GM12878 (cell line): ENCODE measurements around the gene PKHD1. TPM values are rescaled to one million over a fixed set of nuclear protein-coding genes. Genes with fewer than 3 reads are reported as not detected.

ENCODE experiments used
- ATAC-seq: fragments of 200-7000 bp; cut with Tn5 transposase; 3 replicates; pipeline ENCODE4 v1.9.1; 2020; ENCODE audit warnings: mild to moderate bottlenecking, moderate library complexity
- BruUV-seq: library from RNA; stranded (reverse); fragments of 400-500 nt; replicated peaks from 2 replicates; lab custom pipeline; 2021; lab: Mats Ljungman, UMichigan
- CTCF ChIA-PET: fragments of 300-600 bp; sonication (Branson Sonifier 250); formaldehyde crosslinking; extraction: SDS; loops from one replicate; lab custom pipeline; 2021; ENCODE audit warnings: inconsistent platforms; lab: Yijun Ruan, JAX
- POLR2A ChIA-PET: fragments of 350-600 bp; formaldehyde crosslinking; extraction: SDS; loops from one replicate; lab custom pipeline; 2021; ENCODE audit warnings: inconsistent platforms; lab: Charles Lee
- RAD21 ChIA-PET: fragments of 300-600 bp; sonication (Branson Sonifier 250); formaldehyde crosslinking; loops from one replicate; lab custom pipeline; 2023; ENCODE audit warnings: antibody characterized with exemption; ENCODE audit not compliant: unreplicated experiment; lab: Charles Lee
- SMC1A ChIA-PET: fragments of 300-600 bp; sonication (Branson Sonifier 250); formaldehyde crosslinking; loops from one replicate; lab custom pipeline; 2023; ENCODE audit not compliant: unreplicated experiment, uncharacterized antibody; lab: Charles Lee
- DNase-seq: peaks from one replicate; pipeline ENCODE4 v3.0.0-alpha.2; 2011; ENCODE audit warnings: low read depth, low spot score
- FAIRE-seq: peaks from 3 replicates; lab custom pipeline; 2011; peaks lifted over from hg19 to GRCh38; lab: Jason Lieb, UNC
- H2AFZ ChIP-seq: 2 replicates; pipeline ENCODE4 v1.6.0; 2011; ENCODE audit warnings: low read depth, low read length, control low read depth; ENCODE audit not compliant: control insufficient read depth
- H3K27ac ChIP-seq: 2 replicates; pipeline ENCODE4 v1.5.1; 2011; ENCODE audit warnings: control low read depth; ENCODE audit not compliant: control insufficient read depth, insufficient read depth
- H3K27me3 ChIP-seq, 2 experiments: replicated peaks in 1 of 2; 2 replicates each; pipeline versions ENCODE4 v1.6.0 to v1.6.1; 2011; ENCODE audit warnings: low read length in 1 of 2; ENCODE audit not compliant: control insufficient read depth in 2 of 2, insufficient read depth in 2 of 2
- H3K36me3 ChIP-seq, 2 experiments: 2 replicates each; pipeline ENCODE4 v1.5.1; 2011; ENCODE audit warnings: low read length in 1 of 2; ENCODE audit not compliant: control insufficient read depth in 2 of 2, insufficient read depth in 2 of 2
- H3K4me1 ChIP-seq: 2 replicates; pipeline ENCODE4 v1.6.1; 2011; ENCODE audit warnings: mild to moderate bottlenecking, low read length, moderate library complexity, mixed read lengths; ENCODE audit not compliant: control insufficient read depth, insufficient read depth
- H3K4me2 ChIP-seq: 2 replicates; pipeline ENCODE4 v1.6.0; 2011; ENCODE audit warnings: control low read depth; ENCODE audit not compliant: control insufficient read depth, insufficient read depth
- H3K4me3 ChIP-seq: fragments of 200-600 bp; sonication (generic); 2 replicates; pipeline ENCODE4 v1.5.1; 2016
- H3K79me2 ChIP-seq: 2 replicates; pipeline ENCODE4 v1.6.0; 2011; ENCODE audit warnings: low read length; ENCODE audit not compliant: control insufficient read depth, insufficient read depth
- H3K9ac ChIP-seq: 2 replicates; pipeline ENCODE4 v1.8.0; 2011; ENCODE audit warnings: low read length, control low read depth, mixed read lengths; ENCODE audit not compliant: control insufficient read depth, insufficient read depth
- H3K9me3 ChIP-seq: replicated peaks from 3 replicates; pipeline ENCODE4 v1.5.1; 2011; ENCODE audit warnings: mild to moderate bottlenecking, low read length; ENCODE audit not compliant: control insufficient read depth, insufficient read depth
- H4K20me1 ChIP-seq: 2 replicates; pipeline ENCODE4 v1.6.0; 2011; ENCODE audit not compliant: control insufficient read depth, insufficient read depth
- ETV6 ChIP-seq, 2 experiments: fragments of 450-650 bp in 1 of 2; IDR thresholded peaks in 1 of 2; conservative IDR thresholded peaks in 1 of 2; 2 replicates each; pipeline ENCODE4 v1.6.1; 2014; ENCODE audit warnings: antibody characterized with exemption in 1 of 2, borderline replicate concordance in 1 of 2, low read depth in 1 of 2, mild to moderate bottlenecking in 1 of 2, moderate library complexity in 1 of 2
- GATAD2B ChIP-seq: fragments of 450-650 bp; conservative IDR thresholded peaks from 2 replicates; pipeline ENCODE4 v1.6.1; 2017; ENCODE audit warnings: low read depth, mild to moderate bottlenecking, moderate library complexity
- HDAC2 ChIP-seq: fragments of 200-600 bp; sonication (generic); IDR thresholded peaks from 2 replicates; pipeline ENCODE4 v1.6.1; 2017
- IKZF1 ChIP-seq: fragments of 450-650 bp; conservative IDR thresholded peaks from 2 replicates; pipeline ENCODE4 v1.6.1; 2017; ENCODE audit warnings: antibody characterized with exemption, mild to moderate bottlenecking
- MTA3 ChIP-seq: IDR thresholded peaks from 2 replicates; pipeline ENCODE4 v1.6.1; 2012; ENCODE audit warnings: low read length, inconsistent platforms, borderline replicate concordance
- PML ChIP-seq: IDR thresholded peaks from 2 replicates; pipeline ENCODE4 v1.6.1; 2012; ENCODE audit warnings: low read length, inconsistent platforms
- SMAD1 ChIP-seq: fragments of 450-650 bp; IDR thresholded peaks from 2 replicates; pipeline ENCODE4 v1.6.1; 2018; ENCODE audit warnings: mild to moderate bottlenecking, low read depth; ENCODE audit not compliant: partially characterized antibody
- SMAD5 ChIP-seq: IDR thresholded peaks from 2 replicates; pipeline ENCODE4 v1.6.1; 2016; ENCODE audit warnings: antibody characterized with exemption, low read depth
- SMC3 ChIP-seq: IDR thresholded peaks from 2 replicates; pipeline ENCODE4 v1.6.1; 2011; ENCODE audit warnings: low read length, improper control_type of control experiment, borderline replicate concordance
- SREBF1 ChIP-seq: IDR thresholded peaks from 2 replicates; pipeline ENCODE4 v1.6.1; 2012; ENCODE audit warnings: mild to moderate bottlenecking, low read length
- WGBS: methylation state at CpG from one replicate; pipeline ENCODE4 v1.1.6; 2016; ENCODE audit warnings: low lambda C conversion rate; ENCODE audit not compliant: insufficient replicate concordance, insufficient coverage; ENCODE audit errors: missing lambda C conversion rate; 5-methylcytosine and 5-hydroxymethylcytosine counted together
- in situ Hi-C: fragments of 300-500 bp; cut with MboI; formaldehyde crosslinking; loops from 9 replicates; pipeline ENCODE4 v1.14.3; 2018; ENCODE audit warnings: mixed read lengths
- intact Hi-C: fragments of 100-400 bp; cut with micrococcal nuclease; formaldehyde crosslinking; loops from one replicate; pipeline ENCODE4 v1.14.2; 2022; ENCODE audit not compliant: unreplicated experiment
- polyA plus RNA-seq, 11 experiments: library from polyadenylated mRNA; depleted of rRNA in 4 of 11; unstranded in 6 of 11; stranded (reverse) in 5 of 11; fragments of >200 nt; fragmentation: Nextera tagmentation in 4 of 11; fragmentation: Illumina TruSeq in 1 of 11; extraction: Ambion mirVana in 4 of 11; extraction: Trizol in 1 of 11; gene quantifications; 1 replicate in 1 of 11; 2 replicates in 10 of 11; pipeline versions ENCODE4 v1.2.1 to v1.2.3, GENCODE V29; 2011 to 2016; ENCODE audit warnings: inconsistent platforms in 2 of 11, missing spikeins in 2 of 11, low read depth in 1 of 11
- total RNA-seq, 4 experiments: library from RNA; depleted of rRNA in 3 of 4; stranded (reverse); fragments of >200 nt in 3 of 4; fragmentation: Illumina TruSeq in 1 of 4; extraction: Trizol in 1 of 4; gene quantifications; 2 replicates each; pipeline versions ENCODE4 v1.2.1 to v1.2.3, GENCODE V29; 2013 to 2021
- TF ChIP-seq, protein P1 (sequence below): IDR thresholded peaks from 2 replicates; pipeline ENCODE4 v1.6.1; 2012; ENCODE audit warnings: improper control_type of control experiment, low read depth, low read length; ENCODE audit not compliant: insufficient replicate concordance
- TF ChIP-seq, protein P2 (sequence below): IDR thresholded peaks from 2 replicates; pipeline ENCODE4 v1.6.1; 2011; ENCODE audit warnings: low read depth, mild to moderate bottlenecking, low read length, moderate library complexity, borderline replicate concordance; ENCODE audit errors: extremely low read depth

Gene PKHD1
- total and polyA plus RNA-seq, 10 of the 15 experiments (the other 5 are each of a cell fraction or from before 2014, with no cell fraction given): under 0.01 to 0.90 (median 0.02) TPM; not detected in 1

DNA sequence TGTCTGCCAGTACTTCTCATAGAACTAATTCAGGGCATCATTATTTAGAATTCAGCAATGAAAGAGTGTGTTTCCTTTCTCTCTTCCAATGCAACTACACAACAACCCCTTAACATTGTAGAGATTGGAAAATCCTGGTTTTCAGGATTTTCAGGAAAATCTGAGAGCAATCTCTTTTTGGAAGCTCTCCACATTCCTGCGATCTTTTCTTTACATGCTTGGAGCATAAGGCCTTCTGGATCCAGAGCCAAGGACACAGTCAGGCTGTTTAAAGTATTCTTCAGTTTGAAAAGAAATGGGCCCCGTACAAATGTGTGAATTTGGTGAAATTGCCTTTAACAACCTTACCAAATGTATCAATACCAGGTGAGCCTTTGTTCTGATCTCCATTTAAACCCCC, 469.7 kb downstream of the PKHD1 start:
- H4K20me1 ChIP-seq: no peaks in the 10 kb centered on the region
- DNase-seq (no peak), FAIRE-seq (no peak), ATAC-seq (no peak)
- 21% methylated on average over 2 of the region's 2 CpGs for WGBS
- H3K9ac ChIP-seq: no peak overlapping the region
- no peaks in the 10 kb centered on the region for H3K4me1 ChIP-seq
- no peak overlapping the region for H3K27ac ChIP-seq
- H3K4me2 ChIP-seq: no peak overlapping the region
- no peak overlapping the region for H3K4me3 ChIP-seq
- no peaks in the 10 kb centered on the region; a peak in 1 of 4 replicates for H3K27me3 ChIP-seq
- no peak for TF ChIP-seq SMAD5
- TF ChIP-seq IKZF1: no peak
- no peak for TF ChIP-seq SMC3
- TF ChIP-seq SREBF1: no peak
- CTCF ChIA-PET: interaction anchor here (0.6 to 1.9 kb wide), 8 partner anchors 10 to 432 kb away, joined by 3 to 11 read pairs (median 4); no protein-coding TSS in a partner anchor
- POLR2A ChIA-PET: no interaction called here
- RAD21 ChIA-PET: no interaction called here
- H3K36me3 ChIP-seq: no peaks in the 10 kb centered on the region
- in situ Hi-C loops: no loop called here
- H3K79me2 ChIP-seq: no peaks in the 10 kb centered on the region
- intact Hi-C loops: no loop called here
- H3K9me3 ChIP-seq: no peaks in the 10 kb centered on the region
- BruUV-seq: no TSS peak
- SMC1A ChIA-PET: interaction anchor here (1.2 to 2.9 kb wide), 2 partner anchors 9 to 16 kb away, joined by 4 to 19 read pairs; no protein-coding TSS in a partner anchor
- no peak overlapping the region for H2AFZ ChIP-seq

DNA sequence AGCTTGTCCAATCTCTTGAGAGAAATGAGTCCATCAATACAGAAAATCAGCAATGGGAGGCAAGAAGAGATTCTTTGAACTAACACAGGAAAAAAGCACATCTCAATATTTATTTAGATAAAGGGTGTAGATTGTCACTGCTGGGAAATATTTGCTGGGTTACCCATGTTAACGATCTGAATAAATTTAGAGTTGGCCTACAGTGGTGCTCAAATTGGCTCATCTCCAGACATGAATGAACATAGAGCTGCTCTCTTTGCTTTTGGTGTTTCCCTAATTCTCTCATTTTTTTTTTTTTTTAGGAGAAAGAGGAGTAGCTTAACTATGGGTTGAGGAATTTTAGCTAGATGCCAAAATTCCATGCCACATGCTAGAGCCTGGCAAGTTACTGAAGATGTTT, 471.2 kb downstream of the PKHD1 start:
- in situ Hi-C loops (no loop called here), intact Hi-C loops (no loop called here)
- no TSS peak for BruUV-seq
- ATAC-seq: no peak
- Histone ChIP-seq H3K27ac (no peak overlapping the region), H3K4me3 (no peak overlapping the region), H2AFZ (no peak overlapping the region), H3K4me2 (no peak overlapping the region), H4K20me1 (no peaks in the 10 kb centered on the region), H3K4me1 (no peaks in the 10 kb centered on the region), H3K27me3 (no peaks in the 10 kb centered on the region; a peak in 1 of 4 replicates), H3K79me2 (no peaks in the 10 kb centered on the region), H3K36me3 (no peaks in the 10 kb centered on the region), H3K9me3 (no peaks in the 10 kb centered on the region), H3K9ac (no peak overlapping the region)
- DNase-seq: no peak
- no peak for FAIRE-seq
- RAD21 ChIA-PET: no interaction called here
- WGBS: 100% methylated on average over 1 of the region's 1 CpG
- SMC1A ChIA-PET: interaction anchor here (0.6 to 1.4 kb wide), 3 partner anchors 10 to 1995 kb away, joined by 3 read pairs; no protein-coding TSS in a partner anchor
- CTCF ChIA-PET: interaction anchor here (0.8 to 1.9 kb wide), 3 partner anchors 8 to 381 kb away, joined by 3 to 9 read pairs (median 4); no protein-coding TSS in a partner anchor
- POLR2A ChIA-PET: interaction anchor here (0.7 kb wide), 1 partner anchor 57 kb away, joined by 3 read pairs; no protein-coding TSS in a partner anchor
- TF ChIP-seq ETV6 (conservative IDR thresholded peaks at IDR 0.05 in 1 of 2, IDR thresholded peaks at IDR 0.05 in 1 of 2; ENCODE audit: borderline replicate concordance in 1 of 2, low read depth in 1 of 2) (no peak), SMAD1 (no peak), GATAD2B (no peak), PML (no peak), HDAC2 (no peak), MTA3 (no peak), SMC3 (no peak)
- TF ChIP-seq, protein P1, sequence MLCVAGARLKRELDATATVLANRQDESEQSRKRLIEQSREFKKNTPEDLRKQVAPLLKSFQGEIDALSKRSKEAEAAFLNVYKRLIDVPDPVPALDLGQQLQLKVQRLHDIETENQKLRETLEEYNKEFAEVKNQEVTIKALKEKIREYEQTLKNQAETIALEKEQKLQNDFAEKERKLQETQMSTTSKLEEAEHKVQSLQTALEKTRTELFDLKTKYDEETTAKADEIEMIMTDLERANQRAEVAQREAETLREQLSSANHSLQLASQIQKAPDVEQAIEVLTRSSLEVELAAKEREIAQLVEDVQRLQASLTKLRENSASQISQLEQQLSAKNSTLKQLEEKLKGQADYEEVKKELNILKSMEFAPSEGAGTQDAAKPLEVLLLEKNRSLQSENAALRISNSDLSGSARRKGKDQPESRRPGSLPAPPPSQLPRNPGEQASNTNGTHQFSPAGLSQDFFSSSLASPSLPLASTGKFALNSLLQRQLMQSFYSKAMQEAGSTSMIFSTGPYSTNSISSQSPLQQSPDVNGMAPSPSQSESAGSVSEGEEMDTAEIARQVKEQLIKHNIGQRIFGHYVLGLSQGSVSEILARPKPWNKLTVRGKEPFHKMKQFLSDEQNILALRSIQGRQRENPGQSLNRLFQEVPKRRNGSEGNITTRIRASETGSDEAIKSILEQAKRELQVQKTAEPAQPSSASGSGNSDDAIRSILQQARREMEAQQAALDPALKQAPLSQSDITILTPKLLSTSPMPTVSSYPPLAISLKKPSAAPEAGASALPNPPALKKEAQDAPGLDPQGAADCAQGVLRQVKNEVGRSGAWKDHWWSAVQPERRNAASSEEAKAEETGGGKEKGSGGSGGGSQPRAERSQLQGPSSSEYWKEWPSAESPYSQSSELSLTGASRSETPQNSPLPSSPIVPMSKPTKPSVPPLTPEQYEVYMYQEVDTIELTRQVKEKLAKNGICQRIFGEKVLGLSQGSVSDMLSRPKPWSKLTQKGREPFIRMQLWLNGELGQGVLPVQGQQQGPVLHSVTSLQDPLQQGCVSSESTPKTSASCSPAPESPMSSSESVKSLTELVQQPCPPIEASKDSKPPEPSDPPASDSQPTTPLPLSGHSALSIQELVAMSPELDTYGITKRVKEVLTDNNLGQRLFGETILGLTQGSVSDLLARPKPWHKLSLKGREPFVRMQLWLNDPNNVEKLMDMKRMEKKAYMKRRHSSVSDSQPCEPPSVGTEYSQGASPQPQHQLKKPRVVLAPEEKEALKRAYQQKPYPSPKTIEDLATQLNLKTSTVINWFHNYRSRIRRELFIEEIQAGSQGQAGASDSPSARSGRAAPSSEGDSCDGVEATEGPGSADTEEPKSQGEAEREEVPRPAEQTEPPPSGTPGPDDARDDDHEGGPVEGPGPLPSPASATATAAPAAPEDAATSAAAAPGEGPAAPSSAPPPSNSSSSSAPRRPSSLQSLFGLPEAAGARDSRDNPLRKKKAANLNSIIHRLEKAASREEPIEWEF: no peak
- TF ChIP-seq, protein P2, sequence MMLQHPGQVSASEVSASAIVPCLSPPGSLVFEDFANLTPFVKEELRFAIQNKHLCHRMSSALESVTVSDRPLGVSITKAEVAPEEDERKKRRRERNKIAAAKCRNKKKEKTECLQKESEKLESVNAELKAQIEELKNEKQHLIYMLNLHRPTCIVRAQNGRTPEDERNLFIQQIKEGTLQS: no peak
